KMS-11 (cell line): Measurements from ENCODE around the gene MATN3.

ENCODE experiments used
- H2AFZ ChIP-seq: fragments of 200-600 bp; sonication (generic); 2 replicates; pipeline ENCODE4 v1.6.1; 2016; ENCODE audit warnings: antibody characterized with exemption, mixed run types, low read depth
- H3K27ac ChIP-seq: fragments of 200-600 bp; sonication (generic); 2 replicates; pipeline ENCODE4 v1.6.1; 2016; ENCODE audit warnings: mild to moderate bottlenecking, mixed run types
- H3K27me3 ChIP-seq: fragments of 200-600 bp; sonication (generic); 2 replicates; pipeline ENCODE4 v1.6.1; 2017; ENCODE audit warnings: mild to moderate bottlenecking, low read depth, mixed run types, moderate library complexity; ENCODE audit not compliant: insufficient read depth
- H3K36me3 ChIP-seq: fragments of 200-600 bp; sonication (generic); 2 replicates; pipeline ENCODE4 v1.6.1; 2017; ENCODE audit warnings: mild to moderate bottlenecking, mixed run types; ENCODE audit not compliant: insufficient read depth
- H3K4me1 ChIP-seq: fragments of 200-600 bp; sonication (generic); 2 replicates; pipeline ENCODE4 v1.6.1; 2016; ENCODE audit warnings: mild to moderate bottlenecking, low read depth, mixed run types; ENCODE audit not compliant: poor library complexity, severe bottlenecking
- H3K4me2 ChIP-seq: fragments of 200-600 bp; sonication (generic); 2 replicates; pipeline ENCODE4 v1.7.0; 2016; ENCODE audit warnings: mild to moderate bottlenecking, mixed run types
- H3K4me3 ChIP-seq: fragments of 200-600 bp; sonication (generic); IDR thresholded peaks from 2 replicates; pipeline ENCODE4 v1.6.1; 2017; ENCODE audit warnings: low read depth, low read length, mixed read lengths; ENCODE audit not compliant: insufficient read depth
- H3K79me2 ChIP-seq: fragments of 200-600 bp; sonication (generic); 2 replicates; pipeline ENCODE4 v1.6.1; 2016; ENCODE audit warnings: low read depth, mixed run types; ENCODE audit not compliant: insufficient read depth
- H3K9ac ChIP-seq: fragments of 200-600 bp; sonication (generic); 2 replicates; pipeline ENCODE4 v1.6.1; 2016; ENCODE audit warnings: mild to moderate bottlenecking, mixed run types
- H4K20me1 ChIP-seq: fragments of 200-600 bp; sonication (generic); 2 replicates; pipeline ENCODE4 v1.6.1; 2016; ENCODE audit warnings: mild to moderate bottlenecking, mixed run types; ENCODE audit not compliant: insufficient read depth
- CTCF ChIP-seq: fragments of 200-600 bp; sonication (generic); conservative IDR thresholded peaks from 2 replicates; pipeline ENCODE4 v1.6.1; 2017; ENCODE audit warnings: low read depth, mild to moderate bottlenecking, antibody characterized with exemption, low read length, moderate library complexity, mixed read lengths

Gene MATN3

GRCh38 chr2:19979932-19980331 is 32.5 kb downstream of the MATN3 start:
- no peak for TF ChIP-seq CTCF
- H2AFZ ChIP-seq: no peak overlapping the region
- H4K20me1 ChIP-seq: no peaks in the 10 kb centered on the region
- no peaks in the 10 kb centered on the region for H3K79me2 ChIP-seq
- no peak overlapping the region for H3K4me3 ChIP-seq
- no peaks in the 10 kb centered on the region for H3K4me1 ChIP-seq
- H3K4me2 ChIP-seq: no peak overlapping the region
- no peak overlapping the region for H3K27ac ChIP-seq
- H3K9ac ChIP-seq: no peak overlapping the region
- H3K27me3 ChIP-seq: no peaks in the 10 kb centered on the region
- H3K36me3 ChIP-seq: no peaks in the 10 kb centered on the region

- Histone ChIP-seq H3K4me2 (no peak overlapping the region), H3K79me2 (no peaks in the 10 kb centered on the region), H2AFZ (no peak overlapping the region), H3K9ac (no peak overlapping the region), H3K4me1 (no peaks in the 10 kb centered on the region), H4K20me1 (no peaks in the 10 kb centered on the region), H3K36me3 (no peaks in the 10 kb centered on the region), H3K27ac (no peak overlapping the region), H3K27me3 (no peaks in the 10 kb centered on the region), H3K4me3 (no peak overlapping the region)
- TF ChIP-seq CTCF: no peak
These were observed 39.0 kb downstream of the MATN3 start for GRCh38 chr2:19973466-19973865.

DNA sequence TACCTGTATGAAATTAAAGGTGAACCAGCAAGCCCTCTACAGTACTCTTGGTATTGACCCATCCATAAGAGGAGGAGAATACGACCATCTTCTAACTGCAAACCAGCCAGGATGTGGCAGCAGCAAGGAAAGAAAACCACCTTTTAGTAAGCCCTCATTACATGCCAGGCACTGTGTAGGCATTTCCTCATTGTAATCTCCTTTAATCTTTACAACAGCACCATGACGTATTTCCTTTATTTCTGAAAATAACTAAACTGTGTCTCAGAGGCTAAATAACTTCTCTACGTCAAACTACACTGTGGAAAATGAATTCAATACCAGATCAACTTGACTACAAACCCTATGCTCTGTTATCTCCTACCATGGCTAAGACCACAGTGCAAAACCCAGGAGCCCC is 40.8 kb downstream of the MATN3 start:
- no peak for TF ChIP-seq CTCF

GRCh38 chr2:19963386-19963785 is 49.1 kb downstream of the MATN3 start:
- H3K27ac ChIP-seq: no peak overlapping the region
- no peak overlapping the region for H3K9ac ChIP-seq
- no peaks in the 10 kb centered on the region for H4K20me1 ChIP-seq
- no peak overlapping the region for H3K4me2 ChIP-seq
- no peaks in the 10 kb centered on the region for H3K79me2 ChIP-seq
- no peaks in the 10 kb centered on the region for H3K27me3 ChIP-seq
- no peak overlapping the region for H3K4me3 ChIP-seq
- no peak overlapping the region for H2AFZ ChIP-seq
- H3K4me1 ChIP-seq: no peaks in the 10 kb centered on the region
- no peak for TF ChIP-seq CTCF
- no peaks in the 10 kb centered on the region for H3K36me3 ChIP-seq

More for the DNA sequence above, 40.8 kb downstream of the MATN3 start:
- Histone ChIP-seq H3K4me3 (no peak overlapping the region), H4K20me1 (no peaks in the 10 kb centered on the region), H3K27ac (no peak overlapping the region), H3K4me2 (no peak overlapping the region), H3K27me3 (no peaks in the 10 kb centered on the region), H3K9ac (no peak overlapping the region), H2AFZ (no peak overlapping the region), H3K79me2 (no peaks in the 10 kb centered on the region), H3K36me3 (no peaks in the 10 kb centered on the region), H3K4me1 (no peaks in the 10 kb centered on the region)
